GM10266 (cell line): ENCODE data around the gene TP53.
A peak's percentile ranks its signal among the peaks of the same experiment; 100 is the strongest.

Source experiments
- DNase-seq: peaks from one replicate; pipeline ENCODE4 v3.0.0; 2012; ENCODE audit errors: extremely low spot score
- TF ChIP-seq, protein P1 (sequence below): IDR thresholded peaks from 2 replicates; pipeline ENCODE4 v1.5.1; 2012; ENCODE audit warnings: mild to moderate bottlenecking, low read depth; ENCODE audit not compliant: control insufficient read depth, insufficient read depth; ENCODE audit errors: missing control alignments

TP53 gene

GRCh38 chr17:7697828-7698588 is 10.7 kb upstream of the TP53 start:
- TF ChIP-seq, protein P1, sequence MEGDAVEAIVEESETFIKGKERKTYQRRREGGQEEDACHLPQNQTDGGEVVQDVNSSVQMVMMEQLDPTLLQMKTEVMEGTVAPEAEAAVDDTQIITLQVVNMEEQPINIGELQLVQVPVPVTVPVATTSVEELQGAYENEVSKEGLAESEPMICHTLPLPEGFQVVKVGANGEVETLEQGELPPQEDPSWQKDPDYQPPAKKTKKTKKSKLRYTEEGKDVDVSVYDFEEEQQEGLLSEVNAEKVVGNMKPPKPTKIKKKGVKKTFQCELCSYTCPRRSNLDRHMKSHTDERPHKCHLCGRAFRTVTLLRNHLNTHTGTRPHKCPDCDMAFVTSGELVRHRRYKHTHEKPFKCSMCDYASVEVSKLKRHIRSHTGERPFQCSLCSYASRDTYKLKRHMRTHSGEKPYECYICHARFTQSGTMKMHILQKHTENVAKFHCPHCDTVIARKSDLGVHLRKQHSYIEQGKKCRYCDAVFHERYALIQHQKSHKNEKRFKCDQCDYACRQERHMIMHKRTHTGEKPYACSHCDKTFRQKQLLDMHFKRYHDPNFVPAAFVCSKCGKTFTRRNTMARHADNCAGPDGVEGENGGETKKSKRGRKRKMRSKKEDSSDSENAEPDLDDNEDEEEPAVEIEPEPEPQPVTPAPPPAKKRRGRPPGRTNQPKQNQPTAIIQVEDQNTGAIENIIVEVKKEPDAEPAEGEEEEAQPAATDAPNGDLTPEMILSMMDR: no peak
- DNase-seq: no peak

DNA sequence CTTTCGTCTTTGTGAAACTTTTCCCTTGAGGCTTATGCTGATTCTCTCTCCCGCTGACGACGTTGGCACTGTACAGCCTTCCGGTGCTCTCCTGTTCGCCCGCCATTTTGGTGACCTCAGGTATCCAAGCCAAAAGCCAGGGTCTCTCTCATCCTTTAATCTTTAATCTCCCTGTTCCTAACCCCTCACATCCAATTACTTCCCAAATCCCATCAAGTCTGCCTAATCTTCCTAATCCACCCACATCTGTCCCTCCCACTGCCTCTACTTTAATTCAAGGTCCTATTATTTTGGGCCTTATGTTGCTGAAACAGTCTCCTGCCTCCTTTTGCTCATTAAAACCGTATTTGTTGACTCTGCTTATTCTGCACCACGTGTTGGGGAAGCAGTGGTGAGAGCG is 8.3 kb upstream of the TP53 start:
- no peak for DNase-seq
- TF ChIP-seq, protein P1: no peak

DNA sequence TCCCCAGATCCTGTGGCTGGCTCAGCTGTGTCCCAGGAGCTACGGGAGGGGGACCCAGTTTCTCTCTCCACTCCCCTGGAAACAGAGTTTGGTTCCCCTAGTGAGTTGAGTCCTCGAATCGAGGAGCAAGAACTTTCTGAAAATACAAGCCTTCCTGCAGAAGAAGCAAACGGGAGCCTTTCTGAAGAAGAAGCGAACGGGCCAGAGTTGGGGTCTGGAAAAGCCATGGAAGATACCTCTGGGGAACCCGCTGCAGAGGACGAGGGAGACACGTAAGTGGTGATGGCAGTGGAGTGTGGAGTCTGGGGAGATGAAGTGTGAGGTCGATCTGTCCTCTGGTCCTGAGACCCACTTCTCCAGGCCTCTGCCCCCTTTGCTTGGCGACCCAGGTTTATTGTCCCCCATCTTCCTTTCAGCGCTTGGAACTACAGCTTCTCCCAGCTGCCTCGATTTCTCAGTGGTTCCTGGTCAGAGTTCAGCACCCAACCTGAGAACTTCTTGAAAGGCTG is 1.6 kb upstream of the TP53 start:
- TF ChIP-seq, protein P1: no peak
- no peak for DNase-seq

- DNase-seq: peak; percentile 91
- TF ChIP-seq, protein P1: peak; percentile 99
Observed at GRCh38 chr17:7687908-7688807, 868 bp upstream of the TP53 start, which contains the start of gene WRAP53. TSS of gene WRAP53 (plus strand) at chr17:7688477. CDS start at chr17:7688649, 172 bp downstream.

DNA sequence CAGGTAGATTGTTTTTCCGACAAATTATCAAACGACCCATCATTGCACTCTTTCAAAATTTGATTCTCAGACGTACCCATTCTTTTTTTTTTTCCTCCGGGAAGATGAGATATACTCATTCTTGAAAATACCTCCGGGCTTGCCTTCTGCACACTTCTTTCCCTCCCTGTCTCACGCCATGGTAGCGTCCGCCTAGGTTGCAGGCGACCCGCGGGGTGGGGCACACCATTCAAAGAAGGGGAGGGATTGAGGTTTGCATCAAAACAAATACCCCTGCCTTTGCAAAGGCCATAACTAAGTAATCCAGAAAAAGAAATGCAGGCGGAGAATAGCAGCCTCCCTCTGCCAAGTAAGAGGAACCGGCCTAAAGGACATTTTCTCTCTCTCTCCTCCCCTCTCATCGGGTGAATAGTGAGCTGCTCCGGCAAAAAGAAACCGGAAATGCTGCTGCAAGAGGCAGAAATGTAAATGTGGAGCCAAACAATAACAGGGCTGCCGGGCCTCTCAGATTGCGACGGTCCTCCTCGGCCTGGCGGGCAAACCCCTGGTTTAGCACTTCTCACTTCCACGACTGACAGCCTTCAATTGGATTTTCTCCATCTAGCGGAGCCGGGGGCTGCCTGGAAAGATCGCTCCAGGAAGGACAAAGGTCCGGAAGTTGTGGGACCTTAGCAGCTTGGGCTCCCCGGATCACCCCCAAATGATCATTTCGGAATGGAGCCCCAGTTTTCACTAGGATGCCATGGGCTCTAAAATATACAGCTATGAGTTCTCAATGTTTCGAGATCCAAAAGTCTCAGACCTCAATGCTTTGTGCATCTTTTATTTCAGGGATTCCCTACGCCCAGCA is 843 bp downstream of the TP53 start:
- TF ChIP-seq, protein P1: no peak
- DNase-seq: peak; percentile 70

GRCh38 chr17:7685533-7686221 is 1.6 kb downstream of the TP53 start:
- TF ChIP-seq, protein P1: no peak
- DNase-seq: peak; percentile 85
